SHP77 (cell line): ENCODE data around the gene PAQR7.

Source experiments
- DNase-seq, 2 experiments: peaks; one replicate each; lab custom pipeline; 2025; lab: John Stamatoyannopoulos, UW

The PAQR7 gene

GRCh38 chr1:25902462-25902861 lies 27.0 kb upstream of the PAQR7 start:
- no peak for DNase-seq

GRCh38 chr1:25900219-25900618 lies 24.7 kb upstream of the PAQR7 start:
- no peak for DNase-seq

- DNase-seq, result no peak
Observed at GRCh38 chr1:25899792-25900191, 24.3 kb upstream of the PAQR7 start.

GRCh38 chr1:25898223-25899015 lies 22.9 kb upstream of the PAQR7 start:
- DNase-seq, result no peak

- no peak for DNase-seq
Observed at GRCh38 chr1:25897754-25898153, 22.2 kb upstream of the PAQR7 start.

- no peak for DNase-seq
Observed at GRCh38 chr1:25896266-25896665, 20.8 kb upstream of the PAQR7 start.

GRCh38 chr1:25895365-25895990 lies 20.0 kb upstream of the PAQR7 start:
- peak; percentile 65 to 69 for DNase-seq

- no peak for DNase-seq
Observed at GRCh38 chr1:25893116-25893515, 17.6 kb upstream of the PAQR7 start.

- no peak for DNase-seq
Observed at GRCh38 chr1:25891606-25892005, 16.1 kb upstream of the PAQR7 start.

- DNase-seq, result no peak
Observed at GRCh38 chr1:25890239-25891034, 14.9 kb upstream of the PAQR7 start.

- DNase-seq, result peak; percentile 58 to 69
Observed at GRCh38 chr1:25889470-25889869, 14.0 kb upstream of the PAQR7 start.

- DNase-seq, result no peak
Observed at GRCh38 chr1:25888426-25888987, 13.0 kb upstream of the PAQR7 start.

- no peak for DNase-seq
Observed at GRCh38 chr1:25885602-25886001, 10.1 kb upstream of the PAQR7 start.

GRCh38 chr1:25881266-25881665 lies 5.8 kb upstream of the PAQR7 start:
- DNase-seq, result no peak

- no peak for DNase-seq
Observed at GRCh38 chr1:25880518-25880917, 5.0 kb upstream of the PAQR7 start.

- DNase-seq, result no peak
Observed at GRCh38 chr1:25879675-25880074, 4.2 kb upstream of the PAQR7 start.

GRCh38 chr1:25878690-25879089 lies 3.2 kb upstream of the PAQR7 start:
- no peak for DNase-seq

- no peak for DNase-seq
Observed at GRCh38 chr1:25877155-25877554, 1.6 kb upstream of the PAQR7 start.

- no peak for DNase-seq
Observed at GRCh38 chr1:25876693-25877077, 1.2 kb upstream of the PAQR7 start.

GRCh38 chr1:25875856-25876692 lies 566 bp upstream of the PAQR7 start:
- DNase-seq, result no peak

GRCh38 chr1:25874635-25875153 lies 814 bp downstream of the PAQR7 start:
- DNase-seq, result no peak
